OCI-LY7 (cell line): ENCODE results near the gene FSTL1. TPM values are rescaled to one million over a fixed set of nuclear protein-coding genes. Genes with fewer than 3 reads are reported as not detected.

ENCODE experiments used
- BruUV-seq: library from RNA; stranded (reverse); fragments of 400-500 nt; replicated peaks from 2 replicates; lab custom pipeline; 2021; lab: Mats Ljungman, UMichigan
- CTCF ChIA-PET: fragments of 300-600 bp; sonication (Branson Sonifier 250); formaldehyde crosslinking; loops from one replicate; lab custom pipeline; 2022; ENCODE audit warnings: antibody characterized with exemption; ENCODE audit not compliant: unreplicated experiment; lab: Charles Lee
- POLR2A ChIA-PET: fragments of 300-600 bp; sonication (Branson Sonifier 250); formaldehyde crosslinking; loops from one replicate; lab custom pipeline; 2022; ENCODE audit warnings: antibody characterized with exemption; lab: Charles Lee
- DNase-seq: peaks from one replicate; pipeline ENCODE4 v3.0.0-alpha.2; 2015; ENCODE audit warnings: low spot score
- H2AFZ ChIP-seq: fragments of 200-600 bp; sonication (generic), shearing (Covaris generic); 2 replicates; pipeline ENCODE4 v1.6.1; 2014; ENCODE audit warnings: mild to moderate bottlenecking, antibody characterized with exemption, low read length, moderate library complexity
- H3K27ac ChIP-seq: fragments of 200-600 bp; sonication (generic); 2 replicates; pipeline ENCODE4 v1.5.1; 2014; ENCODE audit warnings: mixed run types, low read depth, mild to moderate bottlenecking, moderate library complexity, low read length, inconsistent platforms; ENCODE audit not compliant: poor library complexity, severe bottlenecking
- H3K36me3 ChIP-seq: fragments of 200-600 bp; sonication (generic); 2 replicates; pipeline ENCODE4 v1.6.1; 2014; ENCODE audit warnings: mild to moderate bottlenecking, antibody characterized with exemption, low read length, moderate library complexity, mixed read lengths; ENCODE audit not compliant: insufficient read depth
- H3K4me1 ChIP-seq: fragments of 200-600 bp; sonication (generic); 2 replicates; pipeline ENCODE4 v1.5.1; 2014; ENCODE audit warnings: mild to moderate bottlenecking, low read length; ENCODE audit not compliant: insufficient read depth, poor library complexity, severe bottlenecking
- H3K4me2 ChIP-seq: fragments of 200-600 bp; sonication (generic); 2 replicates; pipeline ENCODE4 v1.6.1; 2014; ENCODE audit warnings: mild to moderate bottlenecking, low read length
- H3K4me3 ChIP-seq: fragments of 200-600 bp; sonication (generic); 2 replicates; pipeline ENCODE4 v1.5.1; 2014; ENCODE audit warnings: mild to moderate bottlenecking, low read depth, low read length; ENCODE audit not compliant: poor library complexity, severe bottlenecking
- H3K79me2 ChIP-seq: fragments of 200-600 bp; sonication (generic); 2 replicates; pipeline ENCODE4 v1.6.1; 2016; ENCODE audit warnings: low read depth, mild to moderate bottlenecking, low read length, moderate library complexity, mixed read lengths; ENCODE audit not compliant: insufficient read depth
- H3K9me2 ChIP-seq: fragments of 200-600 bp; sonication (generic); 2 replicates; pipeline ENCODE4 v1.6.1; 2016; ENCODE audit warnings: mild to moderate bottlenecking, low read length, mixed read lengths; ENCODE audit not compliant: insufficient read depth
- H3K9me3 ChIP-seq: fragments of 200-600 bp; sonication (generic); 2 replicates; pipeline ENCODE4 v1.6.1; 2014; ENCODE audit warnings: mild to moderate bottlenecking, mixed run types, low read length, mixed read lengths
- H4K20me1 ChIP-seq: fragments of 200-600 bp; sonication (generic); 2 replicates; pipeline ENCODE4 v1.6.1; 2014; ENCODE audit warnings: mild to moderate bottlenecking, antibody characterized with exemption, low read length, moderate library complexity, mixed read lengths; ENCODE audit not compliant: insufficient read depth
- CTCF ChIP-seq: fragments of 200-600 bp; sonication (generic); conservative IDR thresholded peaks from 2 replicates; pipeline ENCODE4 v1.5.1; 2014; ENCODE audit warnings: mild to moderate bottlenecking, antibody characterized with exemption, low read length, moderate library complexity, mixed read lengths
- EZH2phosphoT487 ChIP-seq: fragments of 200-600 bp; sonication (generic); IDR thresholded peaks from 2 replicates; pipeline ENCODE4 v1.6.1; 2018; ENCODE audit warnings: low read depth, borderline replicate concordance, mild to moderate bottlenecking, mixed run types, antibody characterized with exemption, low read length, moderate library complexity, mixed read lengths
- intact Hi-C: fragments of 100-400 bp; cut with micrococcal nuclease; formaldehyde crosslinking; loops from one replicate; pipeline ENCODE4 v1.10.0; 2022; ENCODE audit not compliant: unreplicated experiment
- total RNA-seq, 2 experiments: library from RNA; depleted of rRNA in 1 of 2; stranded (reverse); fragments of >200 nt in 1 of 2; shearing (Covaris generic) in 1 of 2; gene quantifications; 2 replicates each; pipeline ENCODE4 v1.2.3, GENCODE V29; 2014 to 2022

The FSTL1 gene
- total RNA-seq, 2 experiments from 2014 or later: 0.09 to 0.74 TPM

GRCh38 chr3:120355486-120355885 lies 95.3 kb downstream of the FSTL1 start:
- TF ChIP-seq CTCF: no peak
- TF ChIP-seq EZH2phosphoT487: no peak
- Histone ChIP-seq H3K4me3 (no peak overlapping the region), H3K36me3 (no peaks in the 10 kb centered on the region), H3K4me1 (peaks cover 4% of the 10 kb centered on the region), H4K20me1 (no peaks in the 10 kb centered on the region), H3K79me2 (no peaks in the 10 kb centered on the region), H3K4me2 (no peak overlapping the region), H3K9me2 (no peaks in the 10 kb centered on the region), H3K9me3 (no peaks in the 10 kb centered on the region), H2AFZ (no peak overlapping the region), H3K27ac (no peak overlapping the region)
- CTCF ChIA-PET: no interaction called here
- POLR2A ChIA-PET: interaction anchor here (0.6 kb wide), 1 partner anchor 12 kb away, joined by 4 read pairs; no protein-coding TSS in a partner anchor
- BruUV-seq: no TSS peak
- intact Hi-C loops: no loop called here
- DNase-seq: no peak

DNA sequence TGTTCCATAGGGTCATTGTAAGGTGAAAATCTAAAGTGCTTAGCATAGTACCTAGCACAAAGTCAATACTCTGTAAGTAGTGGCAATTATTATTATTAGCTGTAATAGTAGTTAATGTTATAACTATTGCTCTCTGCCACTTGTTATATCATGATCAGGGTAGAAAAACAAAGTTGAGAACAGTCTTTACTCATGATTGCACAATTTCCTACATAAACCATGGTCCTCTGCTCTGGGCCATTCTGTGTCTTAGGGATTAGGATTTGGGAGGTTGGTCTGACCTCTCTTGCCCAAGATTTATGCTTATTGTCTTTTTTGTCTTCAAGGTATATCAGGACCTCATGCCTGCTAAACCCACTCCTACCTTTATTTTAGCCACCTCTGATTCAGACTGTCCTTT lies 97.3 kb downstream of the FSTL1 start:
- intact Hi-C loops: no loop called here
- CTCF ChIA-PET: no interaction called here
- peaks cover 12% of the 10 kb centered on the region for H3K4me1 ChIP-seq

More for the DNA sequence above, 97.3 kb downstream of the FSTL1 start:
- no peak for DNase-seq
- Histone ChIP-seq H3K4me3 (no peak overlapping the region), H4K20me1 (no peaks in the 10 kb centered on the region), H3K36me3 (no peaks in the 10 kb centered on the region), H3K4me2 (no peak overlapping the region), H3K27ac (no peak overlapping the region), H3K9me3 (no peaks in the 10 kb centered on the region), H3K79me2 (peaks cover 1% of the 10 kb centered on the region; the same call in 1 of the 2 replicates), H2AFZ (no peak overlapping the region), H3K9me2 (no peaks in the 10 kb centered on the region)
- no peak for TF ChIP-seq CTCF
- TF ChIP-seq EZH2phosphoT487: no peak
- POLR2A ChIA-PET: interaction anchor here (0.6 to 1.2 kb wide), 2 partner anchors 31 to 252 kb away, joined by 3 read pairs; no protein-coding TSS in a partner anchor
- BruUV-seq: no TSS peak
